ENCODE data around the gene ZBTB20.

ZBTB20 gene

DNA sequence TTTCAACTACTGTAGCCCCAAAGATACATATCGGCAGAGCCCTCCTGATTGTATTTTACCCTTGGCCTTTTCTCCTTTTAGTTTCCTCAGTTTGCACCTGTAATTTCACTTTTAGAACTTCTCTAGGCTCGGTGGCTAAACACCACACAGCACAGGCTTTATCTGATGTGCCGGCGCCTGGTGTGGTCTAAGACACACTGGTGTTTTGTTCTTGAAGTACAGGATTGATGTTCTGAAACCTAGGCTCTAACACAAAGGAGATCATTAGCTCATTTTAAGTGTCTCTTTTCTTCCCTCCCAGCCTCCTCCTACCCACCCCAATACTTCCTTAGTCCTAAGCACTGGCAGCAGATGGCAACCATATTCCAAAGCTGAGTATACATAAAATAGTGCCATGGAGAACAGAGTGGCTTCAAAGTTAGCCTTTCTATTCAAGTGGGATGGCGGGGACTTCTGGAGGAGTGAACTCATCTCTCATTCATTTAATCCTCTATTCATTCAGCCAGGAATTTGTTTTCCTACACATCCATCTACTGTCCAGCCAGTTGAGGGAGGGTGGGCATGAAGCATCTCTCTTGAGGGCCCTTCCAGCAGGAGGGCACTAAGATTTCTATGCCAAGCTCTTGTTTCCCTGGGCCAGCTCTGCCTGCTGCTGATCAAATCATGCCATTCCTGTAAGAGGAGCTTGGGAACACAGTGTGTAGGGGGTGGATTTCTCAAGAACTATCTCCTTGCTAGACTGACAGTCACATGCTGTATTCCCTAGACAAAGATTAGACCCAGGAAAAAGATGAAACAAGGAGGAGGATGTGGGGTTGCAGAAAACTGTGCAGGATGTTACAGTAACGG lies 782.1 kb downstream of the ZBTB20 start:
- Mint-ChIP-seq H3K27me3 (no peaks in the 10 kb centered on the region), H3K36me3 (ENCODE audit: low read depth) (peaks cover 2% of the 10 kb centered on the region), H3K9me3 (no peaks in the 10 kb centered on the region), H3K27ac (no peak overlapping the region), H3K4me1 (peaks cover 21% of the 10 kb centered on the region), H3K4me3 (no peak overlapping the region)
- DNase-seq (no peak), ATAC-seq (no peak)

DNA sequence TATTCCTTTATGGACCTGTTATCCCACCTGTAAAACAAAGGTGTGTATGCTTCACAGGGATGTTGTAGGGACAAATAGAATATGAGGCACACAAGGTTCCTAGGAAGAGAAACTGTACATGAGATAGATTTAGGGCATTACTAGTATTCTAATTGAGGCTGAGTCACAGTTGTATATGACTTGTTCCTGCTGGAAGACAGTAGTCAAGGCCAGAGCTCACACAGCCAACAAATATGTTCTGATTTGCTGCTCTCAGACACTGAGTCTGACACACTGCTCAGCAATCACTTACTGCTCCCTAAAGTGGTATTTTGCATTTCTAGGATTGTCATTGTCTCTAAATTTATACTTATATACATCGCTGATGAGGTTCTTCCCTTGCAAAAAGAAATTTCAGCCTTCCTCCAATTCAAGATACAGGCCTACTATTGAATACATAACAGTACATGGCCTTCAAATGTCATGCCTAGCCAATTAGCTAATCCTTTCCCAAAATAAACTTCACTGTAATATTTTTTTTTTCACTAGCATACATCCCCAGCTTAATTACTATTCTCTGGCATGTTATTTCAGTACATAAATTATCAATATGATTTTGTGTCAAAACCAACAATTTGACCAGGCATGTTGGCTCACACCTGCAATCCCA lies 783.4 kb downstream of the ZBTB20 start:
- Mint-ChIP-seq H3K4me1 (peaks cover 21% of the 10 kb centered on the region), H3K36me3 (ENCODE audit: low read depth) (peaks cover 2% of the 10 kb centered on the region), H3K9me3 (no peaks in the 10 kb centered on the region), H3K27me3 (no peaks in the 10 kb centered on the region), H3K27ac (no peak overlapping the region), H3K4me3 (no peak overlapping the region)
- DNase-seq (no peak), ATAC-seq (peak; percentile 57)

DNA sequence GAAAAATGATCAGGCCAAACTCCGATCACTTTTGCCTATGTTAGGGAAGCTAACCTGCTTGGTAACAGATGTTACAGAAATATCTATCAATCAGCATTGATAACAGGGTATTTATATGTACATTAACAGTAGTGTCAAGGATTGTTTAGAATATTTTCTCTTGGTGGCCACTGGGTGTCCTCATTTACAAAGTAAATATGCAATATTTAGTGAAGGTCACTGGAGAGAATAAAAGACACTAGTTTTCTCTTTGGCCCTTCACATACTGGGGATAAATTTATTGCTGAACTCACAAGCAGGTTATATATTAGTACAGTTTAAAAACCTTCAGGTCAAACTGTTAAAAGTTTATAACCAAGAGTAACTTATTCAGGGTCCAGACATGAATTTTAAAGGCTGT lies 784.3 kb downstream of the ZBTB20 start:
- Mint-ChIP-seq H3K27ac (no peak overlapping the region), H3K9me3 (no peaks in the 10 kb centered on the region)
- ATAC-seq, result no peak

DNA sequence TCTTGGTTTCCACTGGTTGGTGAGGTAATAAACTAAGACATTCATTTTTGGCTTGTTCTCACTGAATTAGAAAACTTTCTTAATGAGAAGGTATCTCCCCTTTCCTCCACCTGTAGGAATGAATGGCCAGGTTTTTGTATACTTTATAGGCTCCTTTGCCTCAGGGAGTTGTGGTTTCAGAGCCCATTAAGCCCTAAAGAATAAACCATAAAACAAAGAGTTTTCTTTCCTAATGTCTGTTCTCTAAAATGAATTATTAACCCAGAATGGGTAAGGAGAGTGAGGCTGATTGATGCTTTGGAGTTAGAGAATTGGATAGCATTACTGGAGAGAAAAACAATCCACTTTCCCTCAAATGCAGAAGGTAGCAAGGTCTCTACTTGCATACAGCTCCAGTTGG lies 785.7 kb downstream of the ZBTB20 start:
- Mint-ChIP-seq H3K9me3 (no peaks in the 10 kb centered on the region), H3K4me3 (no peak overlapping the region), H3K4me1 (peaks cover 24% of the 10 kb centered on the region), H3K36me3 (ENCODE audit: low read depth) (no peaks in the 10 kb centered on the region), H3K27ac (peak overlapping the region; percentile 49), H3K27me3 (no peaks in the 10 kb centered on the region)
- no peak for ATAC-seq
- DNase-seq, result no peak

More for the DNA sequence above, 784.3 kb downstream of the ZBTB20 start:
- H3K27me3 Mint-ChIP-seq, result no peaks in the 10 kb centered on the region
- DNase-seq, result no peak
- H3K36me3 Mint-ChIP-seq (ENCODE audit: low read depth), result peaks cover 2% of the 10 kb centered on the region
- H3K4me3 Mint-ChIP-seq, result no peak overlapping the region
- peaks cover 21% of the 10 kb centered on the region for H3K4me1 Mint-ChIP-seq

DNA sequence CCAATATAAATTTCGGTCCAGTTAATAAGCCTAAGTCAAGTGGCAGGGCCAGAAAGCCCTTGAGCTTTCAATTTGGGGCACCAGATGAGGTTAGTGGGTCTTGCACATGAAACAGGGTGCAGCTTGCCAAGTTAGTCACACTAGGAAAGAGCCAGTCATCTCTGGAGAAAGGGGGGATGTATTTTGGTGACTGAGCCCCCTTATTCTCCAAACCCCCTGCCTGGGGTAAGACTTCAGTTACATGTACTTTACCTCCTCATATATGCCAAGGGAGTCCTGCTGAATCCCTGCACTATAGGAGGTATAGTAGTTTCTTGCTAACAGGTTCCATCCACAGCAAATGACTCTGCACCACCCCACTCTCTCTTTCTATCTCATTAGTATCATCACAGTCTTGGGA lies 790.6 kb downstream of the ZBTB20 start:
- H3K27me3 Mint-ChIP-seq, result no peaks in the 10 kb centered on the region
- DNase-seq (no peak), ATAC-seq (peak; percentile 61)
- H3K4me3 Mint-ChIP-seq, result no peak overlapping the region
- peaks cover 10% of the 10 kb centered on the region for H3K4me1 Mint-ChIP-seq
- H3K9me3 Mint-ChIP-seq, result no peaks in the 10 kb centered on the region
- no peak overlapping the region for H3K27ac Mint-ChIP-seq
- H3K36me3 Mint-ChIP-seq (ENCODE audit: low read depth), result peaks cover 1% of the 10 kb centered on the region

DNA sequence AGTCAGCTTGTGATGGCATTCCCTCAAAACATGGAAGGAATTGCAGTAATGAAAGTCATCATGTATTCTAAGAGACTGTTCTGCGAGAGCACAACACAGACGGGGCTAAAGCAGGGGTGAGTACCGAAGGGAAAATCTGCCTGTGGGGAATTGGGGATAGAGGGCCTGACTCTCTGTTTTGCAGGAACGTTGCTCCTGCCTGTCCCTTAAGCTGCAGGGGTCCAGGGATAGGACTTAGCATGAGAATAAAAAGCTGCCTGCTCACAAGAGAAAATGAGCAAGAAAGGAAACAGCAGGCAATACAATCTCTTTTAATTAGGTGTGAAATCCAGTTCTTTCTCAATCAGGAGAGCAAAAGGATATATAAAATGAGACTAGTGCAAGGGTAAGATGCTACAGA lies 791.0 kb downstream of the ZBTB20 start:
- Mint-ChIP-seq H3K9me3 (no peaks in the 10 kb centered on the region), H3K36me3 (ENCODE audit: low read depth) (peaks cover 5% of the 10 kb centered on the region), H3K27me3 (no peaks in the 10 kb centered on the region), H3K4me3 (no peak overlapping the region), H3K4me1 (peaks cover 5% of the 10 kb centered on the region), H3K27ac (no peak overlapping the region)
- DNase-seq (no peak), ATAC-seq (no peak)

DNA sequence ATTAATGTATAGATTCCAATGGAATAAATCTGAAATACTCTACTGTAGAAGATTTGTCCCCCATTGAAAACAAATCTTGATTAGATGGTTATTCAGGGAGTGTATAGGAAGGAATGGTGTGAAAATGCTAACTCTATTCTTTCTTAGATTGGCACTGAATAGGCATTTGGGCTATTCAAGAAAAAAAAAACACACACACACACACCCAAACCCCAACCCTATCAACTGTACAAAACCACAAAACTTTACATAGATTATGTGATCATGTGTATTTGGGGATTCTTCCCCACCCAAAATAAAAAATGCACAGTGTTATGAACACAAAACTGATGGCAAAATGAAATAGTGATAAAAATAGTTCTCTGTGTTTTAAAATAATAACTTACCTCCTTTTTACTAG lies 791.4 kb downstream of the ZBTB20 start:
- Mint-ChIP-seq H3K4me1 (peaks cover 4% of the 10 kb centered on the region), H3K27ac (no peak overlapping the region), H3K9me3 (no peaks in the 10 kb centered on the region), H3K36me3 (ENCODE audit: low read depth) (peaks cover 7% of the 10 kb centered on the region), H3K4me3 (no peak overlapping the region), H3K27me3 (no peaks in the 10 kb centered on the region)
- DNase-seq (no peak), ATAC-seq (no peak)

DNA sequence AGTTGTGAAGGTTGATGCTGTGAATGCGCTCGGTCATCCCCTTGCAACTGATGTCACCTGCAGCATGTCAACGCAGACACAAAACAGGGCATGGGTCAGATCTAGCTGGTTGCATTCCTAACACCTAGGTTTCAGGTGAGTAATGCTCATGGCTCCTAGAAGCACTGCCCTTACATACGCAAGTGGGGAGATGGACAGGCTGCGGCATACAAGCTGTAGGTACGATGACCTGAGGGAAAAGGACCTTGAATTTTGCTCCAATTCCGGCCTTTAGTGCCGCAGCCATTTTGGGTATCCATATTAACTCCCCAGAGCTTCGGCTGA lies 795.3 kb downstream of the ZBTB20 start:
- no peaks in the 10 kb centered on the region for H3K9me3 Mint-ChIP-seq
- no peak overlapping the region for H3K4me3 Mint-ChIP-seq
- ATAC-seq (no peak), DNase-seq (no peak)
- peaks cover 9% of the 10 kb centered on the region for H3K36me3 Mint-ChIP-seq (ENCODE audit: low read depth)
- no peaks in the 10 kb centered on the region for H3K4me1 Mint-ChIP-seq
- H3K27ac Mint-ChIP-seq, result no peak overlapping the region
- no peaks in the 10 kb centered on the region for H3K27me3 Mint-ChIP-seq

DNA sequence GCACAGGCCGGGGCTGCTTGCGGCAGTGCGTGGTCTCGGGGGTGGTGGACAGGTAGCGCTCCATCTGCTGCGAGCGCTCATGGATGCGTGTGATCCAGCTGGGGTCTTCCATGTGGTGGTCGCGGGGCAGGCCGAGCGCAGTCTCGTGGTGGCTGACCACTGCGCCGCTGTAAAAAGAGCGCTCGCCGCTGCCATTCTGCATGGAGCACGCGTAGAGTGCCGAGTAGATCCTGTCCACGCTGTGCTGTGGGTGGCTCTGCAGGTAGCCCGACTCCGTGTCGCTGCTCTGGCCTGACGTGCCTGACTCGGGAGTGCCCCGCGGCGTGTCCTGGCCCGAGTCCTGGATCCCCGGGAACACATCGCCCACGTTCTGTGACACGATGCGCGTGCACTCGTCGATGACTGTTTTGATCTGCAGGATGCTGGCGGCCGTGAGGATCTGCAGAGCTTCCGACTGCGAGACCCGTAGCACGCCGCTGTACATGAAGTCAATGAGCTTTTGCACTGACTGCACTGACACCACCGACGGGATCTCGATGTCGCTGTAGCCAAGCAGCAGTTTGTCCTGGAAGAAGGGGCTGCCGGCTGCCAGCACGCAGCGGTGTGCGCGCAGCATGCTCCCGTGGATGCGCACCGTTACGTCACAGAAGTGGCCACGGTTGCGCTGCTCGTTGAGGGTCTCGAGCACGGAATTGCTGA lies 795.8 kb downstream of the ZBTB20 start:
- Mint-ChIP-seq H3K9me3 (no peaks in the 10 kb centered on the region), H3K4me1 (peaks cover under 1% of the 10 kb centered on the region), H3K27ac (no peak overlapping the region), H3K27me3 (no peaks in the 10 kb centered on the region), H3K36me3 (ENCODE audit: low read depth) (peaks cover 9% of the 10 kb centered on the region), H3K4me3 (no peak overlapping the region)
- DNase-seq (no peak), ATAC-seq (no peak)

DNA sequence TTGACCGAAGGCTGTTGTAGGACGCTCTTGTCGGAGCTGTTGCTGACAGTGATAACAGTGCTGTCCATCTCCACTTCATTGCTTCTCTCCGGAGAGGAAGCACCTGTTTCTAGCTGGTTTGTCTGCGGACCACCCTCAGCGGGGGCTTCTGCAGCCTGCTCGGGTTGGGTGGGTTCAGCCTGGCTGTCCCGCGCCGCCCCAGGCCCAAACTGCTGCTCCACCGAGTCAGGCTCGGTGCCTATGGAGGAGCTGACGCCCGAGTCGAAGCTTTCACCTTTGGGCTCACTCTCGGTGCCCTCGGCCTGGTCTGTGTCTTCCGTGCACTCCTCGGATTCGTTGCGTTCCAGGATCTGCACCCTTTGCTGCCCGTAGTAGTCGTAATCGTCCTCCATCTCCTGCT lies 796.4 kb downstream of the ZBTB20 start:
- DNase-seq, result no peak
- ATAC-seq, result no peak
- no peaks in the 10 kb centered on the region for H3K27me3 Mint-ChIP-seq
- peaks cover 5% of the 10 kb centered on the region for H3K4me1 Mint-ChIP-seq
- no peaks in the 10 kb centered on the region for H3K9me3 Mint-ChIP-seq
- H3K27ac Mint-ChIP-seq, result no peak overlapping the region
- H3K4me3 Mint-ChIP-seq, result no peak overlapping the region
- H3K36me3 Mint-ChIP-seq (ENCODE audit: low read depth), result peaks cover 11% of the 10 kb centered on the region

DNA sequence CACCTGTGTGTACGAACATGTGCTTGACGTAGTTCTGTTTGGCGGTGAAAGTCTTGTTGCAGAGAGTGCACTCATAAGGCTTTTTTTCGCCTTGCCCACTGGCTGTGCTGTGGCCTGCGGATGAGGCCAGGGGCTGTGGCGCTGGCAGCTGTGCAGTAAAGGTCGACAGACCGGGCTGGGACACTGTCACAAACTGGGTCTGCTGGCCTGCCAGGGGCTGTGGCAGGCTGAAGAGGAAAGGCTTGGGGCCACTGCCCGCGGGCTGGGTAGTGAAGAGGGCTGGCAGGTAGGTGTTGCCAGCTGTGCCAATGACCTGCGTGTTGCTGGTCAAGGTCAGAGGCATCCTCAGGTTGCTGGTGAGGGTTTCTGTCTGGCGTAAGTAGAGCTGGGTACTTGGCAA lies 796.8 kb downstream of the ZBTB20 start:
- Mint-ChIP-seq H3K9me3 (no peaks in the 10 kb centered on the region), H3K4me1 (peaks cover 6% of the 10 kb centered on the region), H3K27me3 (no peaks in the 10 kb centered on the region), H3K27ac (no peak overlapping the region), H3K4me3 (no peak overlapping the region), H3K36me3 (ENCODE audit: low read depth) (peaks cover 11% of the 10 kb centered on the region)
- ATAC-seq, result no peak
- DNase-seq, result no peak

DNA sequence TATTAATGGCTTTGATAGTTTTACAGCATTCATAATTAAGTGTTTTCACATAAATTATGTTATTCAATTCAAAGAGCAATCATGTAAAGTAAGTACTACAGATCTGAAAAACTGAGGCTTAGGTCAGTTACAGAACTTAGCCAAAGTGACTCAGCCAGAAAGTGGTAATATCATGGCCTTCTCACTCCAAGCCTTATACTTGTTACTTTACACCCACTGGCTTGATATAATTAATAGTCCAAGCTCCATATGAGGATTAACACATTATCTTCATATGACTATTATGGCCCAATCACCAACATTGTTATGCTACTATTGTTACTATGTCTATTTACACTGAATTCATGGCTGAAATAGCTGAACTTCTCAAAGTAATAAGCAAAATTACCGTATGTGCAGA lies 802.6 kb downstream of the ZBTB20 start:
- Mint-ChIP-seq H3K9me3 (no peaks in the 10 kb centered on the region), H3K36me3 (ENCODE audit: low read depth) (peaks cover 3% of the 10 kb centered on the region), H3K4me3 (no peak overlapping the region), H3K27me3 (no peaks in the 10 kb centered on the region), H3K4me1 (peaks cover 12% of the 10 kb centered on the region), H3K27ac (no peak overlapping the region)
- ATAC-seq, result no peak
- no peak for DNase-seq

DNA sequence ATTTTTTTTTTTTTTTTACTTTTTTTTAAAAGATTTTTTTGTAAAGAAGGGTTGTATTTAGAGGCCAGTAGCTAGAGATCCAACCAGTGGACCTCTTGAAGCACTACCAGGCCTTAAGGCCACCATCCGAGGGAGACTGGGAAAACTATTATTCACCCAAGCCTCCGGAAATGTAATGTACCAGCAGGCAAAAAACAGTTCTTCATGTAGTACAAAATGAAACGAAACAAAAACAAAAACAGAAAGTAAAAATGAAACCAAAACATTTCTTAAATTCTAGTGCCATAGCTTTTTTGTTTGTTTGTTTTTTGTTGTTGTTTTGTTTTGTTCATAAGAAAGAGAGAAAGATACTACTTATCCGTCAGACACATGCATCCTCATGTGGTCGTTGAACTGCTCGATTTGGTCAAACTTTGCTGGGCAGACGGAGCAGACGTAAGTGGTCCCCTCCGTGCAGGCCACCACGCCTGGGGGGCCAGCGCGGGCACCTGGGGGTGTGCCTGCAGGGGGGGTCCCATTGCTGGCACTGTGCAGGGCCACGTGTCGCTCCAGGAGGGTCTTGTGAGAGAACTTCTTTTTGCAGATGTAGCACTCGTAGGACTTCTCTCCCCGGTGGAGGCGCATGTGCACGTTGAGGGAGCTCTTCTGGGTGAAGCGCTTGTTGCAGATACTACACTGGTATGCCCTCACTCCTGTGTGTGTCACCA lies 808.3 kb downstream of the ZBTB20 start:
- H3K27ac Mint-ChIP-seq, result peak overlapping the region; percentile 45
- no peaks in the 10 kb centered on the region for H3K27me3 Mint-ChIP-seq
- no peak overlapping the region for H3K4me3 Mint-ChIP-seq
- H3K36me3 Mint-ChIP-seq (ENCODE audit: low read depth), result peaks cover 2% of the 10 kb centered on the region
- ATAC-seq (no peak), DNase-seq (no peak)
- H3K4me1 Mint-ChIP-seq, result peaks cover 38% of the 10 kb centered on the region
- no peaks in the 10 kb centered on the region for H3K9me3 Mint-ChIP-seq

DNA sequence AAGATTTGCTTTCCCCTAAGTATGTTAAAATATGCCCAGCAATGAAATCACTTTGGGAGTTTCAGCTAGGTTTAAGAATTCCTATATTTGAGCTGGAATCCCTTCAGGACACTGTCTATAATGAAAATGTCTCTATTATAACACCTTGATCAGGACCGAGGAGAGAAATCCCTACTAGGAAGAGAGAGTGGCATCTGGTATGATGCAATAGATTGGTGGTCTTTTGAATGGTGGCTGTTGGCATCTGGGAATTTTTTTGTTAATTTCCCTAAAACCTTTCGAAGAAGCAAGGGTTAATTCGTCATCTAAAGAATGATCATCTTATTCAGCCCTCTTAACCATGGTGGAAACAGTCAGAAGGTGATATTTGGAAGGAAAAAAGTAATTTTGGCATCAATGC lies 810.2 kb downstream of the ZBTB20 start:
- Mint-ChIP-seq H3K9me3 (peaks cover 4% of the 10 kb centered on the region), H3K36me3 (ENCODE audit: low read depth) (peaks cover 7% of the 10 kb centered on the region), H3K27ac (peak overlapping the region; percentile 54), H3K4me1 (peaks cover 58% of the 10 kb centered on the region), H3K4me3 (no peak overlapping the region), H3K27me3 (no peaks in the 10 kb centered on the region)
- no peak for ATAC-seq
- DNase-seq, result no peak

Measured in activated naive CD8-positive, alpha-beta T cell treated with anti-CD3 and anti-CD28 coated beads, Interleukin-2, amount 50 U/mL, for 24 hours (primary cell).